HG03095 (cell line): Measurements from ENCODE around the gene RPH3AL.
"Not testable (repeated sequence)": the region's sequence is repeated elsewhere in the genome, so short reads cannot be mapped to it uniquely, and the experiment has no call there.

Experiments used
- ATAC-seq: cut with Tn5 transposase; IDR thresholded peaks from one replicate; pipeline ENCODE4 v1.9.1; 2021; ENCODE audit warnings: moderate library complexity; ENCODE audit not compliant: unreplicated experiment

The RPH3AL gene

GRCh38 chr17:246226-246625, 106.4 kb downstream of the RPH3AL start:
- ATAC-seq, result no peak

- ATAC-seq, result no peak
Measured at GRCh38 chr17:245611-246010, 107.0 kb downstream of the RPH3AL start.

GRCh38 chr17:245020-245419, 107.6 kb downstream of the RPH3AL start:
- ATAC-seq, result no peak

GRCh38 chr17:243924-244323, 108.7 kb downstream of the RPH3AL start:
- not testable (repeated sequence) for ATAC-seq

GRCh38 chr17:238964-239259, 113.7 kb downstream of the RPH3AL start:
- no peak for ATAC-seq

- no peak for ATAC-seq
Measured at GRCh38 chr17:238071-238963, 114.3 kb downstream of the RPH3AL start.

GRCh38 chr17:237406-237955, 115.1 kb downstream of the RPH3AL start:
- ATAC-seq, result no peak

GRCh38 chr17:236641-237405, 115.8 kb downstream of the RPH3AL start:
- ATAC-seq, result no peak

GRCh38 chr17:235831-236640, 116.6 kb downstream of the RPH3AL start:
- no peak for ATAC-seq

- not testable (repeated sequence) for ATAC-seq
Measured at GRCh38 chr17:234994-235830, 117.4 kb downstream of the RPH3AL start.

- not testable (repeated sequence) for ATAC-seq
Measured at GRCh38 chr17:234163-234993, 118.2 kb downstream of the RPH3AL start.

- ATAC-seq, result no peak
Measured at GRCh38 chr17:233473-233941, 119.1 kb downstream of the RPH3AL start.

- ATAC-seq, result no peak
Measured at GRCh38 chr17:231966-232807, 120.4 kb downstream of the RPH3AL start.

- no peak for ATAC-seq
Measured at GRCh38 chr17:231191-231965, 121.2 kb downstream of the RPH3AL start.

GRCh38 chr17:230395-230770, 122.2 kb downstream of the RPH3AL start:
- ATAC-seq, result no peak

GRCh38 chr17:229709-230394, 122.8 kb downstream of the RPH3AL start:
- ATAC-seq, result no peak
